HG03064 (cell line): ENCODE results near the gene OCSTAMP.

Source experiments
- ATAC-seq: cut with Tn5 transposase; IDR thresholded peaks from one replicate; pipeline ENCODE4 v1.9.1; 2021; ENCODE audit warnings: low read depth; ENCODE audit not compliant: unreplicated experiment

Gene OCSTAMP

GRCh38 chr20:46550461-46550860 lies at the start of gene OCSTAMP:
Gene OCSTAMP (minus strand): TSS chr20:46550654. CDS start chr20:46550560, 94 bp downstream.
- ATAC-seq, result no peak

- ATAC-seq, result no peak
Observed at GRCh38 chr20:46599227-46599987, 49.0 kb upstream of the OCSTAMP start.

- ATAC-seq, result no peak
Observed at GRCh38 chr20:46595933-46596332, 45.5 kb upstream of the OCSTAMP start.

DNA sequence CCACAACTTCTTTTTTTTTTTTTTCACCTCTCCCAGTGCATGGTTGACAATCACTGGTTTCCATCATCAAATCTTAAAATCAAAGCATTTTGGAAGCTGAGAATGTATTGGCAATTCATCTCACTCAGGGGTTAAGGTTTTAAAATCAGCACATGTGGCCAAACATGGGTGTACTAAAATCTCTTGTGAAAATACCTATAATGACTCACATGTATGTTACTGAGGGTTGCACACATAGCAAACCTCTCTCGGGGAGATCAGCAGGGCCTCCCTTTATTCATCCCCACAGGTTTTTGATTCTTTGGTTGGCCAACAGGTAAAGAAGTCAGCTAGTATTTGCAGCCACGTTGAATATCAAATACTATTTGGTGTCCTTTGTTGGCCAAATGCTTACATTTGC lies 44.3 kb upstream of the OCSTAMP start:
- no peak for ATAC-seq

DNA sequence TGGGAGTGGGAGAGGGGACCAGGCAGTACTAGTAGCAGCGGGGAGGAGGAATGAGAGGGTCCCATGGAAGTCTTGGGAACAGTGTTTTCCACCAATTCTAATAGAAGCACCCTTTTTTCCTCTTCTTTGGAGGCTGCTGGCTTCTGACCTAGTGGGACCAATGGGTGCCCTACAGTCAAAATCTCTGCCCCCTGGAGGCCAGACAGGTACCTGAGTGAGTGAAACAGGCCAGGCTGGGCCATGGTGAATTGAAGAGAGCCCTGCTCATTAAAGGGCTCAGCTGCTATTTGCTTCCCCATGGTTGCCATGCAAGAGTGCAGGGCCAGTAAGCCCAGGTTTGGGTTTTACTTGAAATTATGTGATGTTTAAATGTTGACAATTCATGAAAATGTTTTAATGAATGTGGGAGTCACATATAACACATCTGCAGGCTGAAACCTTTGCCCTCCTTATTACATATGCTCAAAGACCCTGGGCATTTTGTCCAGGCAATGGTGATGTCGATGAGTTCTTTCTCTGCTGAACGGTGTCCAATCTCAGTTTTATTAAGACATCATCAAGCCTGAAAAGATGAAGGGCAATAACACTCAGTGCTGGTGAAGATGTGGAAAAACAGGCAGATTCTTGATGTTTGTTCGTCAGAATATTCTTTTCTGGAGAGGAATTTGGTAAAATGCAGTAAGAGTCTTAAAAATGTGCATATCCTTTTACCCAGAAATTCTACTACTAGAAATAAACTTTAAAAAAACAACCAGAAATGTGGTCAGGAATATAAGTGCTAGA lies 42.3 kb upstream of the OCSTAMP start:
- ATAC-seq, result no peak

GRCh38 chr20:46590443-46590842 lies 40.0 kb upstream of the OCSTAMP start:
- no peak for ATAC-seq

DNA sequence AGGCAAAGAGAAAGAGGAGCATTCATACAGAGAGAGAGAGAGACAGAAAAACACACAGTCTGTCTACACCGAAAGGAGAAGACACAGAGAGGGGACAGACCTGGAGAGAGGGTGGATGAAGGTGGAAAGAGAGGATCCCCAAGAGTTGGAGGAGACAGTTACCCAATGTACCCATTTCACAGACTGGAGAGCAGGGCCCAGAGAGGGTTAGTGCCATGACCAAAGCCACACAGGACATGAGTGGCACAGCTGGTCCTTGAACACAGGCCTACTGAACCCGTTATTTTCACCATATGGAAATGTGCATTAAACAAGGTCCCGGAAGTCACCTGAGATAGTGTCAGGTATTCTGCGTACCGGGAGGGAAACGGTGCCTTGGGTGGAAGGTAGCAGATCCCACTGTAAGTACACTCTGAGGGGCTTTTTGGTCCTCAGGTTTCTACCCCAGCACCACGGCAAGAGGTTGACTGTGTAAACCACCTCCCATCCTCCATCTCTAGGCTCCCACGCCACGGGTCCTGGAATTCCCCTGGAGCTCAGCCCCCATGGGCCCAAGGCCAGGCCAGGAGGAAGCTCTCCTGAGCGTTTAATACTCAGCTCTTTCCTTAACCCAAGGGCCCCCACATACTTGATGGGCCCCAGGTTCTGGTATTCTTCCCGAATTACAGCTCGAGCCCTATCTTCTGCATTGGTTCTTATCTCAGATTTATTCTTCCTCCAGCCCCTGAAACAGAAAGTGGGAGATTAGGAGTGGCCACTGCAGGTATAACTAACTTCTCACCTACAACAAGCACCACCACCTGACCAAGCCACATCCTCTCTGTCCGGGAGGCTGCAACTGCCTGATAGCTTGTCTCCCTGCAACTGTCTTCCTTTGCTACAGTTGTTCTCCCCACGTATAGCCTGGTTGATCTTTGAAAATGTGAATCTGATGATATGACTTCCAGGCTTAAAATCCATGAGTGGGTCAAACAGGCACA lies 38.4 kb upstream of the OCSTAMP start:
- ATAC-seq, result no peak

GRCh38 chr20:46587986-46588385 lies 37.5 kb upstream of the OCSTAMP start:
- no peak for ATAC-seq

GRCh38 chr20:46586724-46587123 lies 36.3 kb upstream of the OCSTAMP start:
- ATAC-seq, result no peak

GRCh38 chr20:46584508-46584907 lies 34.1 kb upstream of the OCSTAMP start:
- ATAC-seq, result no peak

DNA sequence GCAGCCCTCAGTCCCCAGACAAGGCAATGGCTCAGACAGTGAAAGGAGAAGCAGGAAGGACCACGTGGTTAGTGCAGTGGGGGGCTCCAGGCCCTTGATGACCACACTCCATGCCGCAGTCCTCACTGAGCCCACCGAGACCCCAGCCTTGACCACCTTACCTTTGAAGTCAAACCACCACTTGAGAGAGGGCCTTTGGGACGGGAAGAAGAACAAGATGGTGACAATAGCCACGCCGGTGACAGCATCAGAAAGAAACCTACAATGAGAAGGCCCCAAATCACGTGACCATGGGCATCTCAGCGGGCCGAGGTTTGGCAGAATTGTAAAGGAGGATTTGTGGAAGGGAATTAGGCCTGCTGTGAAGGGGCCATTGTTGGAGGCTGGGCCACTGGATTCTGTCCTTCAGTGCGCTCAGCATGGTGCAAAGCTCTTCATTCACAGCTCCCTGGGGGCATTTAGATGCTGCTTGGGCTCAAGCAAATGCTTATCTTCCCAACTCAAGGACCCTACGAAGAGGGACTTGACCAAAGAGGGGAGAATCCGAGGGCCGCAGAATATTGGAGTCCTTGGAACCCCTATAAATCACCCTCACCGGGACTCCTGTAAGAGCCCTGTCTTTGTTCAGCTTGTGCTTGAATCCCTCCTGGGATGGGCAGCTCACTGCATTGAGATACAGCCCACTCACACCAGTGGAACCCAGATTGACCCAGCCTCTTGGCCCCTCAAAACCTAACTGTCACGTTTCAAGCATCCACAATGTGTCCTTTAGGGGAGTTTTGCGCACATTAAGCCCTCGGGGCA lies 33.2 kb upstream of the OCSTAMP start:
- no peak for ATAC-seq

GRCh38 chr20:46582648-46583047 lies 32.2 kb upstream of the OCSTAMP start:
- ATAC-seq, result no peak

DNA sequence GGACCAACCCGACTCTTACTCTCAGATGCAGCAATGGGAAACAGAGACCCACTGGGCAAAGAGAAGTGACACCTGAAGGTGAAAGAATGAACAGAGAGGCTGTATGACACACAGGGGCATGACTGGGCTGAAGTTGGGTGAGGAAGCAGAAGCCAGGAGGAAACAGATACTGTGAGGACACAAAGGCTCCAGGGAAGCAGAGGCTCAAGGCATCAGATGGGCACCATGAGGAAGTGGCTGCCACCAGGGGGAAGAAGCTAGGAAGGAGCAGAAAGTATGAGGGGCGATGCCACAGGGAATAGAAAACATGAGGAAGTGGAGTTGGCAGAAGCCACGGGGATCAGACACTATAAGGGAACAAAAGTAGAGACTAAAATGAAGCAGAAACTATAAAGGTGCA lies 30.9 kb upstream of the OCSTAMP start:
- ATAC-seq, result no peak

DNA sequence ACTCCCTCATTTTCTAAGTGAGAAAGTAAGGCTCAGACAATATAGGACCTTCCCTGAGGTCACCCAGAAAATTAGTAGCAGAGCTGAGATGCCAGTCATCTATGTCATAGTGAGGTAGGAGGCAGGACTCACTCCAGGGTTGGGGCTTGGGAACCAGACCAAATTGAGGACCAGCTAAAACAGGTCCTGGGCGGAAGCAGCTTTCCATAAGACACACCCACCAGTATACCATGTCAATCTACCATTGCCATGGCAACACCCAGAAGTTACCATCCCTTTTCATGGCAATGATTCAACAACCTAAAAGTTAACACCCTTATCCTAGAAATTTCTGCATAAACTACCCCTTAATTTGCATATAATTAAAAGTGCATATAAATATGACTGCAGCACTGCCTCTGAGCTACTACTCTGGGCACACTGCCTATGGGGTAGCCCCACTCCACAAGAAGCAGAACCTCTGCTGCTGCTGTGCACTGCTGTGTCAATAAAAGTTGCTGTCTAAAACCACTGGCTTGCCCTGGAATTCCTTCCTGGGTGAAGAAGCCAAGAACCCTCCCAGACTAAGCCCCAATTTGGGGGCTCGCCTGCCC lies 30.3 kb upstream of the OCSTAMP start:
- no peak for ATAC-seq

DNA sequence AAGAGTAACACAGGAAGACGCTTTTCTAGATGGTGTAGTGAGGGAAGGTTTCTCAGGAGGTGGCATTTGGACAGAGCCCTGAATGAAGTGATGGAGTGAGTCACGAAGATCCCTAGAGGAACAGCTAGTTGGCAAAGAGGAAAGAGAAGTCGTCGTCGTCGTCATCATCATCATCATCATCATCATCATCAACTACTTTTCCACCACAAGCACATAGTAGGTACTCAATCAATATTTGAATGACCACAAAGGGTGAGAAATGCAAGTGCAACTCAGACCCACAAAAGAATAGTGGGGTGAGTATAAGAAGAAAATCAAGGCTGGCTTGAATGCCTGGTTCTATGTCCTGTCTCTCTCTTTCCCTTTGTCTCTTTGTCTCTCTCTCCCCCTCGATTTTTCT lies 28.3 kb upstream of the OCSTAMP start:
- no peak for ATAC-seq

DNA sequence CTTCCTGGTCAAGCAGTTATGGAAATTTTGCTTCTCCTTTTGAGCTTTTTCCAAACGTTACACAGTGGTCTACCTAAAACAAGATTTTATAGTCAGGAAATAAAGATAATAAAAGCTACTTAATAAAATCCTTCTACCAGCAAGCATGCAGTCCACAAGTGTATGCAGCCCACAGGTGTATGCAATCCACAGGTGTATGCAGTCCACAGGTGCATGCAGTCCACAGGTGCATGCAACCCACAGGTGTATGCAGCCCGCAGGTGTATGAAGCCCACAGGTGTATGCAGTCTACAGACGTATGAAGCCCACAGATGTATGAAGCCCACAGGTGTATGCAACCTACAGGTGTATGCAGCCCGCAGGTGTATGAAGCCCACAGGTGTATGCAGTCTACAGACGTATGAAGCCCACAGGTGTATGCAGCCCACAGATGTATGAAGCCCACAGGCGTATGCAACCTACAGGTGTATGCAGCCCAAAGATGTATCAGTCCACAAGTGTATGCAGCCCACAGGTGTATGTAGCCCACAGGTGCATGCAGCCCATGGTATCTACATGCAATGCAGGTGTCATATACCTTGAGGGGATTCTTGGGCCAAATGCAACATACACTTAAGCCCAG lies 26.4 kb upstream of the OCSTAMP start:
- ATAC-seq, result no peak

- ATAC-seq, result no peak
Observed at GRCh38 chr20:46575937-46576461, 25.5 kb upstream of the OCSTAMP start.

DNA sequence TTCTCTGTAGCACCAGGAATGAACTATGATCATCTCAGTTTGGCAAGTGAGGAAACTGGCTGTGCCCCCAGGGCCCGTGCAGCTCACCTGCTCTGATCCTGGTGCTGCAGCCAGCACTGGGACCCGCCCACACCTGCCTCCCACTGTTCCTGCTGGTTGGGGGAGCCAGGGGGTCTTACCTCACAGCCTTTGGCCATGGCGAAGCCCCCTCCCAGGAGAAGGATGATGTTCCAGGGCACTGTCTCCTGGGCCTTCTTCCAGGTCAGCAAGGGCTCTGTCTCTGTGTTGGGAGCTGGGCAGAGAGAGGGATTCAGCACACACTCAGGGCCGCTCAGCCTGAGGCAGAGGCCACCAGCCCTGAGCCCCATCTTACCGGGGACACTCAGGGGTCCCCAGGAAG lies 24.9 kb upstream of the OCSTAMP start:
- no peak for ATAC-seq
